ENCODE data around the gene SNF8. TPM values are rescaled to one million over a fixed set of nuclear protein-coding genes. Genes with fewer than 3 reads are reported as not detected.

The SNF8 gene
- total and polyA plus RNA-seq, 2 donors (not counting 3 experiments of a cell fraction or from before 2014, with no cell fraction given) = 166 to 194 TPM

DNA sequence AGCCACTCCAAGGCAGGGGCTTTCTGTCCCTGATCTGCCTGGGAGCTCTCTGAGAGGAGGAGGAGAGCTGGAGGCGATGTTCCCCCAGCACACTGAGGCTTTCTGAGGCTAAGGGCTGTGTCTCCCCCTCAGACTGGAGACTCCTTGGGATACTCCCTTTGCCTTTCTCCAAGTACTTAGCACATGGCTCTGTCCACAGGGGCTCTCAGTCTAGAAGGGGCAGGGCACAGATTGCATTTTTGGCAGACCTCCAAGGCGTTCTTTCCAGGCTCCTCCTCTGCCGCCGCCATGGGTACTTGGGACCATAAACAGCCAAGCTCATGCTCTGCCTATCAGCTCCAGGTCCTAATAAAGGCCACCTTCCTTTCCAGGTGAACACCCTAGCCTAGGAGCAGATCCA lies 25.6 kb upstream of the SNF8 start:
- no peaks in the 10 kb centered on the region for H3K9me1 ChIP-seq (replicated peaks; ENCODE audit: control insufficient read depth, extremely low read depth, insufficient read depth, low read length)
- H3K9me3 ChIP-seq (replicated peaks; ENCODE audit: control insufficient read depth, insufficient read depth, low read length) = no peaks in the 10 kb centered on the region
- intact Hi-C loops (cut with micrococcal nuclease) = no loop called here
- no peaks in the 10 kb centered on the region for H3K79me2 ChIP-seq (ENCODE audit: control insufficient read depth, insufficient read depth, low read length)
- no peak overlapping the region for H3K27ac ChIP-seq (ENCODE audit: insufficient read depth, low read depth, low read length)
- H3K4me3 ChIP-seq (replicated peaks in 1 of 3; ENCODE audit: insufficient read depth in 1 of 3, low read depth in 1 of 3, low read length in 3 of 3) = no peak overlapping the region
- DNase-seq (ENCODE audit: low read depth, low spot score) (peak; percentile 29), FAIRE-seq (no peak)
- no peaks in the 10 kb centered on the region for H3K36me3 ChIP-seq (ENCODE audit: control insufficient read depth in 2 of 2, extremely low read depth in 1 of 2, insufficient read depth in 2 of 2, low read length in 2 of 2)
- H3K9ac ChIP-seq (replicated peaks; ENCODE audit: extremely low read depth, insufficient read depth, low read length) = no peak overlapping the region
- no peak overlapping the region for H2AFZ ChIP-seq (ENCODE audit: low read depth, low read length)
- no peak overlapping the region for H3K4me2 ChIP-seq (ENCODE audit: insufficient read depth, low read length)
- no TSS peak for BruUV-seq (replicated peaks)
- POLR2A ChIA-PET = no interaction called here
- no peaks in the 10 kb centered on the region for H3K27me3 ChIP-seq (ENCODE audit: control insufficient read depth in 2 of 2, insufficient read depth in 2 of 2, low read length in 2 of 2)
- dilution Hi-C loops (cut with MboI; ENCODE audit: extremely low pct_ligation_motif_present, low sequenced_read_pairs) = no loop called here
- no peak for TF ChIP-seq FOS (IDR thresholded peaks at IDR 0.05; ENCODE audit: borderline replicate concordance, insufficient read depth, low read length)
- no peak for TF ChIP-seq GATA2 (IDR thresholded peaks at IDR 0.05; ENCODE audit: insufficient read depth, insufficient read length, low read depth, low read length)
- no peak for TF ChIP-seq JUN (IDR thresholded peaks at IDR 0.05; ENCODE audit: borderline replicate concordance, insufficient read depth, insufficient read length, low read depth)
- TF ChIP-seq, protein P1, sequence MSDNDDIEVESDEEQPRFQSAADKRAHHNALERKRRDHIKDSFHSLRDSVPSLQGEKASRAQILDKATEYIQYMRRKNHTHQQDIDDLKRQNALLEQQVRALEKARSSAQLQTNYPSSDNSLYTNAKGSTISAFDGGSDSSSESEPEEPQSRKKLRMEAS (IDR thresholded peaks at IDR 0.05; ENCODE audit: insufficient read depth, insufficient read length) = no peak
- no peak for TF ChIP-seq POLR2AphosphoS5 (IDR thresholded peaks at IDR 0.05; ENCODE audit: insufficient read depth, low read depth, low read length)
- TF ChIP-seq, protein P2, sequence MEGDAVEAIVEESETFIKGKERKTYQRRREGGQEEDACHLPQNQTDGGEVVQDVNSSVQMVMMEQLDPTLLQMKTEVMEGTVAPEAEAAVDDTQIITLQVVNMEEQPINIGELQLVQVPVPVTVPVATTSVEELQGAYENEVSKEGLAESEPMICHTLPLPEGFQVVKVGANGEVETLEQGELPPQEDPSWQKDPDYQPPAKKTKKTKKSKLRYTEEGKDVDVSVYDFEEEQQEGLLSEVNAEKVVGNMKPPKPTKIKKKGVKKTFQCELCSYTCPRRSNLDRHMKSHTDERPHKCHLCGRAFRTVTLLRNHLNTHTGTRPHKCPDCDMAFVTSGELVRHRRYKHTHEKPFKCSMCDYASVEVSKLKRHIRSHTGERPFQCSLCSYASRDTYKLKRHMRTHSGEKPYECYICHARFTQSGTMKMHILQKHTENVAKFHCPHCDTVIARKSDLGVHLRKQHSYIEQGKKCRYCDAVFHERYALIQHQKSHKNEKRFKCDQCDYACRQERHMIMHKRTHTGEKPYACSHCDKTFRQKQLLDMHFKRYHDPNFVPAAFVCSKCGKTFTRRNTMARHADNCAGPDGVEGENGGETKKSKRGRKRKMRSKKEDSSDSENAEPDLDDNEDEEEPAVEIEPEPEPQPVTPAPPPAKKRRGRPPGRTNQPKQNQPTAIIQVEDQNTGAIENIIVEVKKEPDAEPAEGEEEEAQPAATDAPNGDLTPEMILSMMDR (IDR thresholded peaks at IDR 0.05; ENCODE audit: extremely low read depth in 1 of 2, insufficient read depth in 1 of 2, low read depth in 1 of 2, low read length in 2 of 2) = no peak
- no peak for TF ChIP-seq MYC (IDR thresholded peaks at IDR 0.05; ENCODE audit: low read depth, low read length)
- no peak for TF ChIP-seq POLR2A (IDR thresholded peaks at IDR 0.05; ENCODE audit: low read depth, low read length)
- no peak for TF ChIP-seq EZH2 (IDR thresholded peaks at IDR 0.05; ENCODE audit: borderline replicate concordance, low read depth, low read length, severe bottlenecking)
- H3K4me1 ChIP-seq (ENCODE audit: control insufficient read depth, extremely low read depth, insufficient read depth, low read length) = peaks cover 15% of the 10 kb centered on the region
- no peaks in the 10 kb centered on the region for H4K20me1 ChIP-seq (replicated peaks; ENCODE audit: control insufficient read depth, extremely low read depth, insufficient read depth, low read length)
- CTCF ChIA-PET = interaction anchor here (1.3 to 4.5 kb wide), 3 partner anchors 9 to 66 kb away, joined by 4 to 26 read pairs (median 11); no protein-coding TSS in a partner anchor
